PC-3 (cell line): ENCODE results near the gene GHRL. TPM values are rescaled to one million over a fixed set of nuclear protein-coding genes. Genes with fewer than 3 reads are reported as not detected.

Source experiments
- ATAC-seq: fragments of 200-7000 bp; cut with Tn5 transposase; 2 replicates; pipeline ENCODE4 v1.9.1; 2020; ENCODE audit warnings: mild to moderate bottlenecking, moderate library complexity
- BruUV-seq: library from RNA; stranded (reverse); fragments of 400-500 nt; replicated peaks from 2 replicates; lab custom pipeline; 2021; lab: Mats Ljungman, UMichigan
- CTCF ChIA-PET: fragments of 300-600 bp; sonication (Branson Sonifier 250); formaldehyde crosslinking; loops from one replicate; lab custom pipeline; 2022; ENCODE audit warnings: antibody characterized with exemption; lab: Charles Lee
- POLR2A ChIA-PET: fragments of 300-600 bp; sonication (Branson Sonifier 250); formaldehyde crosslinking; loops from one replicate; lab custom pipeline; 2022; ENCODE audit warnings: antibody characterized with exemption; ENCODE audit not compliant: unreplicated experiment; lab: Charles Lee
- DNase-seq: peaks from one replicate; pipeline ENCODE4 v3.0.0-alpha.2; 2015
- H2AFZ ChIP-seq: fragments of 300-600 bp; sonication (generic); 2 replicates; pipeline ENCODE4 v1.6.0; 2016; ENCODE audit warnings: antibody characterized with exemption, low read length
- H3F3A ChIP-seq: fragments of 300-600 bp; sonication (generic); one replicate; pipeline ENCODE4 v1.6.0; 2017; ENCODE audit warnings: antibody characterized with exemption, low read length, control low read depth, mild to moderate bottlenecking; ENCODE audit not compliant: unreplicated experiment
- H3K27ac ChIP-seq: fragments of 300-600 bp; sonication (generic); 2 replicates; pipeline ENCODE4 v1.5.1; 2016; ENCODE audit warnings: mild to moderate bottlenecking, low read length
- H3K27me3 ChIP-seq: fragments of 300-600 bp; sonication (generic); 2 replicates; pipeline ENCODE4 v1.6.1; 2016; ENCODE audit warnings: low read length, mixed read lengths
- H3K36me3 ChIP-seq: fragments of 300-600 bp; sonication (generic); 2 replicates; pipeline ENCODE4 v1.6.1; 2016; ENCODE audit warnings: low read depth, mixed run types, low read length, mixed read lengths
- H3K4me1 ChIP-seq: fragments of 300-600 bp; sonication (generic); 2 replicates; pipeline ENCODE4 v1.5.1; 2016; ENCODE audit warnings: low read length; ENCODE audit not compliant: insufficient read depth
- H3K4me2 ChIP-seq: fragments of 300-600 bp; sonication (generic); 2 replicates; pipeline ENCODE4 v1.6.0; 2016; ENCODE audit warnings: low read length
- H3K4me3 ChIP-seq: fragments of 300-600 bp; sonication (generic); 2 replicates; pipeline ENCODE4 v1.5.1; 2016; ENCODE audit warnings: mild to moderate bottlenecking, low read length, mixed read lengths
- H3K79me2 ChIP-seq: fragments of 300-600 bp; sonication (generic); 2 replicates; pipeline ENCODE4 v1.6.1; 2017; ENCODE audit warnings: low read length, mixed read lengths
- H3K9ac ChIP-seq: fragments of 300-600 bp; sonication (generic); 2 replicates; pipeline ENCODE4 v1.6.0; 2016; ENCODE audit warnings: mild to moderate bottlenecking, low read length
- H3K9me2 ChIP-seq: fragments of 300-600 bp; sonication (generic); replicated peaks from 2 replicates; pipeline ENCODE4 v1.6.1; 2016; ENCODE audit warnings: mixed run types, low read length, mixed read lengths
- H3K9me3 ChIP-seq: fragments of 300-600 bp; sonication (generic); 2 replicates; pipeline ENCODE4 v1.6.1; 2016; ENCODE audit warnings: low read length, mixed read lengths
- H4K20me1 ChIP-seq: fragments of 300-600 bp; sonication (generic); 2 replicates; pipeline ENCODE4 v1.6.1; 2016; ENCODE audit warnings: low read length, mixed read lengths
- CTCF ChIP-seq: fragments of 300-600 bp; sonication (generic); conservative IDR thresholded peaks from 2 replicates; pipeline ENCODE4 v1.5.1; 2017; ENCODE audit warnings: antibody characterized with exemption, low read depth, mild to moderate bottlenecking, low read length
- EZH2 ChIP-seq: fragments of 300-600 bp; sonication (generic); IDR thresholded peaks from one replicate; pipeline ENCODE4 v1.6.1; 2017; ENCODE audit warnings: antibody characterized with exemption, mild to moderate bottlenecking, low read length; ENCODE audit not compliant: unreplicated experiment
- EZH2phosphoT487 ChIP-seq: fragments of 300-600 bp; sonication (generic); IDR thresholded peaks from 2 replicates; pipeline ENCODE4 v1.6.1; 2018; ENCODE audit warnings: mild to moderate bottlenecking, antibody characterized with exemption, low read length, borderline replicate concordance
- intact Hi-C: fragments of 100-400 bp; cut with micrococcal nuclease; formaldehyde crosslinking; loops from 2 replicates; pipeline ENCODE4 v1.9.0; 2023
- total RNA-seq: library from RNA; depleted of rRNA; stranded (reverse); fragments of >200 nt; gene quantifications from 2 replicates; pipeline ENCODE4 v1.2.3, GENCODE V29; 2014

The GHRL gene
- total RNA-seq, 1 experiment from 2014 or later = not detected

GRCh38 chr3:10338591-10339353, 46.0 kb upstream of the GHRL start:
- ChIA-PET CTCF (no interaction called here), POLR2A (no interaction called here)
- Histone ChIP-seq H3K79me2 (no peaks in the 10 kb centered on the region), H3K36me3 (no peaks in the 10 kb centered on the region), H4K20me1 (no peaks in the 10 kb centered on the region), H3K4me3 (no peak overlapping the region), H3K9ac (no peak overlapping the region), H3K9me2 (no peaks in the 10 kb centered on the region), H3F3A (no peaks in the 10 kb centered on the region), H3K4me1 (no peaks in the 10 kb centered on the region), H3K4me2 (no peak overlapping the region), H3K9me3 (no peaks in the 10 kb centered on the region), H2AFZ (no peak overlapping the region), H3K27me3 (no peaks in the 10 kb centered on the region), H3K27ac (no peak overlapping the region)
- intact Hi-C loops = no loop called here
- BruUV-seq = no TSS peak
- ATAC-seq = no peak
- TF ChIP-seq EZH2 (no peak), CTCF (no peak)
- no peak for DNase-seq

- Histone ChIP-seq H3K4me3 (no peak overlapping the region), H4K20me1 (no peaks in the 10 kb centered on the region), H3K4me1 (no peaks in the 10 kb centered on the region), H3F3A (no peaks in the 10 kb centered on the region), H2AFZ (no peak overlapping the region), H3K9ac (no peak overlapping the region), H3K27me3 (no peaks in the 10 kb centered on the region), H3K79me2 (no peaks in the 10 kb centered on the region), H3K27ac (no peak overlapping the region), H3K9me3 (no peaks in the 10 kb centered on the region), H3K9me2 (no peaks in the 10 kb centered on the region), H3K36me3 (no peaks in the 10 kb centered on the region), H3K4me2 (no peak overlapping the region)
- ChIA-PET CTCF (no interaction called here), POLR2A (no interaction called here)
- intact Hi-C loops = no loop called here
- no peak for TF ChIP-seq CTCF
- TF ChIP-seq EZH2phosphoT487 = no peak
- TF ChIP-seq EZH2 = no peak
- ATAC-seq (no peak), DNase-seq (no peak)
- no TSS peak for BruUV-seq
Observed at GRCh38 chr3:10338164-10338470, 45.4 kb upstream of the GHRL start.

- no peaks in the 10 kb centered on the region for H3K9me2 ChIP-seq
- ChIA-PET CTCF (no interaction called here), POLR2A (interaction anchor here (0.6 kb wide), 1 partner anchor 145 kb away, joined by 4 read pairs; no protein-coding TSS in a partner anchor)
- intact Hi-C loops = no loop called here
- no peaks in the 10 kb centered on the region for H3K36me3 ChIP-seq
- no peaks in the 10 kb centered on the region for H3F3A ChIP-seq
- no peak overlapping the region for H3K9ac ChIP-seq
- H4K20me1 ChIP-seq = no peaks in the 10 kb centered on the region
- DNase-seq (no peak), ATAC-seq (no peak; the same call in 1 of the 2 replicates)
- H2AFZ ChIP-seq = no peak overlapping the region
- no peaks in the 10 kb centered on the region for H3K27me3 ChIP-seq
- H3K27ac ChIP-seq = no peak overlapping the region
- no peak overlapping the region for H3K4me2 ChIP-seq
- no peaks in the 10 kb centered on the region for H3K4me1 ChIP-seq
- H3K79me2 ChIP-seq = no peaks in the 10 kb centered on the region
- no peak overlapping the region for H3K4me3 ChIP-seq
- no TSS peak for BruUV-seq
- no peaks in the 10 kb centered on the region for H3K9me3 ChIP-seq
- TF ChIP-seq EZH2phosphoT487 (no peak), CTCF (no peak)
Observed at GRCh38 chr3:10337323-10338163, 44.8 kb upstream of the GHRL start.
